K562 (cell line): ENCODE measurements around the gene P4HTM. TPM values are rescaled to one million over a fixed set of nuclear protein-coding genes. Genes with fewer than 3 reads are reported as not detected.

ENCODE experiments used
- ATAC-seq: fragments of 200-7000 bp; cut with Tn5 transposase; 3 replicates; pipeline ENCODE4 v1.9.1; 2020; ENCODE audit warnings: moderate library complexity
- Bru-seq: library from RNA; stranded (reverse); fragments of 400-500 nt; gene quantifications from one replicate; lab custom pipeline; 2021; lab: Mats Ljungman, UMichigan
- BruChase-seq, 2 experiments: library from RNA; stranded (reverse); fragments of 400-500 nt; gene quantifications; one replicate each; lab custom pipeline; 2021; lab: Mats Ljungman, UMichigan
- BruUV-seq: library from RNA; stranded (reverse); fragments of 400-500 nt; replicated peaks from 2 replicates; lab custom pipeline; 2021; lab: Mats Ljungman, UMichigan
- CTCF ChIA-PET: fragments of 300-600 bp; formaldehyde crosslinking; extraction: SDS; loops from one replicate; lab custom pipeline; 2021; ENCODE audit warnings: low intra/inter-chr PET ratio; lab: Yijun Ruan, JAX
- POLR2A ChIA-PET: fragments of 300-600, 350-650 bp; sonication (Branson Sonifier 250); formaldehyde crosslinking; extraction: SDS; loops from one replicate; lab custom pipeline; 2021; ENCODE audit warnings: antibody characterized with exemption, inconsistent platforms; lab: Yijun Ruan, JAX
- DNase-seq, 4 experiments: peaks; one replicate each; pipeline versions ENCODE4 v3.0.0 to v3.0.0-alpha.2; 2011 to 2018; ENCODE audit warnings: low spot score in 3 of 4, mixed read lengths in 3 of 4; ENCODE audit errors: extremely low read depth in 1 of 4
- FAIRE-seq: peaks from 2 replicates; lab custom pipeline; 2011; peaks lifted over from hg19 to GRCh38; lab: Jason Lieb, UNC
- H2AFZ ChIP-seq: 2 replicates; pipeline ENCODE4 v1.6.0; 2011; ENCODE audit warnings: low read depth, low read length, control low read depth, inconsistent platforms
- H3K27ac ChIP-seq: fragments of 200-600 bp; 3 replicates; pipeline ENCODE4 v1.8.0; 2011; ENCODE audit warnings: low read depth, mild to moderate bottlenecking, control low read depth, inconsistent platforms, low read length, moderate library complexity, mixed read lengths; ENCODE audit errors: extremely low read depth
- H3K27me3 ChIP-seq, 2 experiments: fragments of 300-600 bp in 1 of 2; 2 replicates in 1 of 2; 3 replicates in 1 of 2; pipeline versions ENCODE4 v1.6.0 to v1.8.0; 2011; ENCODE audit warnings: inconsistent platforms in 2 of 2, low read length in 2 of 2, mild to moderate bottlenecking in 1 of 2, mixed read lengths in 1 of 2, moderate library complexity in 1 of 2; ENCODE audit not compliant: control insufficient read depth in 2 of 2, insufficient read depth in 2 of 2
- H3K36me3 ChIP-seq: fragments of 300-600 bp; 3 replicates; pipeline ENCODE4 v1.8.0; 2011; ENCODE audit warnings: mild to moderate bottlenecking, low read length, inconsistent platforms; ENCODE audit not compliant: control insufficient read depth, insufficient read depth
- H3K4me1 ChIP-seq, 2 experiments: fragments of 200-600 bp in 1 of 2; replicated peaks in 1 of 2; 2 replicates in 1 of 2; 3 replicates in 1 of 2; pipeline versions ENCODE4 v1.5.1 to v1.8.0; 2011; ENCODE audit warnings: inconsistent platforms in 2 of 2, low read length in 2 of 2, mild to moderate bottlenecking in 1 of 2, mixed read lengths in 1 of 2, moderate library complexity in 1 of 2; ENCODE audit not compliant: control insufficient read depth in 2 of 2, insufficient read depth in 2 of 2
- H3K4me2 ChIP-seq: 2 replicates; pipeline ENCODE4 v1.6.1; 2011; ENCODE audit warnings: low read length, control low read depth, inconsistent platforms, mixed read lengths; ENCODE audit not compliant: insufficient read depth
- H3K4me3 ChIP-seq: fragments of 200-600 bp; sonication (generic), shearing (Covaris generic); 2 replicates; pipeline ENCODE4 v1.5.1; 2016; ENCODE audit warnings: control low read depth, inconsistent platforms
- H3K79me2 ChIP-seq: fragments of 200-600 bp; 3 replicates; pipeline ENCODE4 v1.8.0; 2011; ENCODE audit warnings: low read length, inconsistent platforms; ENCODE audit not compliant: control insufficient read depth, insufficient read depth
- H3K9ac ChIP-seq, 2 experiments: 2 replicates each; pipeline versions ENCODE4 v1.6.0 to v1.6.1; 2011; ENCODE audit warnings: low read depth in 2 of 2, low read length in 2 of 2, control low read depth in 1 of 2, inconsistent platforms in 1 of 2, mild to moderate bottlenecking in 1 of 2, mixed read lengths in 1 of 2; ENCODE audit not compliant: insufficient read depth in 1 of 2
- H3K9me1 ChIP-seq: one replicate; pipeline ENCODE4 v1.6.0; 2011; ENCODE audit warnings: inconsistent platforms, mild to moderate bottlenecking, low read length, moderate library complexity; ENCODE audit not compliant: control insufficient read depth, insufficient read depth
- H3K9me3 ChIP-seq: replicated peaks from 2 replicates; pipeline ENCODE4 v1.5.1; 2011; ENCODE audit warnings: low read depth, low read length, inconsistent platforms; ENCODE audit not compliant: control insufficient read depth, insufficient read depth
- H4K20me1 ChIP-seq: replicated peaks from 2 replicates; pipeline ENCODE4 v1.6.1; 2011; ENCODE audit warnings: low read length, inconsistent platforms, mixed read lengths; ENCODE audit not compliant: control insufficient read depth, insufficient read depth
- BMI1 ChIP-seq: fragments of 150-350 bp; IDR thresholded peaks from 2 replicates; pipeline ENCODE4 v1.6.1; 2014; ENCODE audit warnings: low read length
- BRD4 ChIP-seq: fragments of 200-600 bp; sonication (generic); IDR thresholded peaks from 2 replicates; pipeline ENCODE4 v1.6.1; 2017; ENCODE audit warnings: inconsistent platforms
- CBFA2T3 ChIP-seq: fragments of 450-650 bp; IDR thresholded peaks from 2 replicates; pipeline ENCODE4 v1.6.1; 2017
- EP300 ChIP-seq: IDR thresholded peaks from 2 replicates; pipeline ENCODE4 v1.6.1; 2012; ENCODE audit warnings: low read length, improper control_type of control experiment
- FOS ChIP-seq: IDR thresholded peaks from 3 replicates; pipeline ENCODE4 v1.6.1; 2011; ENCODE audit not compliant: insufficient read length; ENCODE audit errors: extremely low read depth
- HDAC1 ChIP-seq, 2 experiments: fragments of 450-650 bp; IDR thresholded peaks; 2 replicates each; pipeline ENCODE4 v1.6.1; 2016 to 2017; ENCODE audit warnings: inconsistent platforms in 1 of 2, mild to moderate bottlenecking in 1 of 2, moderate library complexity in 1 of 2
- MAFF ChIP-seq: IDR thresholded peaks from 2 replicates; pipeline ENCODE4 v1.6.1; 2012; ENCODE audit warnings: low read length, improper control_type of control experiment
- POLR2AphosphoS2 ChIP-seq: IDR thresholded peaks from 2 replicates; pipeline ENCODE4 v1.6.1; 2012; ENCODE audit warnings: low read length, improper control_type of control experiment
- RAD21 ChIP-seq, 2 experiments: fragments of 250-450 bp in 1 of 2; fragments of 450-650 bp in 1 of 2; sonication (Bioruptor Pico) in 1 of 2; formaldehyde crosslinking in 1 of 2; IDR thresholded peaks in 1 of 2; conservative IDR thresholded peaks in 1 of 2; 2 replicates each; pipeline versions ENCODE4 v1.4.0 to v1.8.0; 2020 to 2022; ENCODE audit warnings: mild to moderate bottlenecking in 2 of 2, moderate library complexity in 1 of 2
- RCOR1 ChIP-seq, 2 experiments: IDR thresholded peaks; 2 replicates each; pipeline ENCODE4 v1.6.1; 2012; ENCODE audit warnings: low read depth in 2 of 2, low read length in 2 of 2, borderline replicate concordance in 1 of 2, improper control_type of control experiment in 1 of 2
- YBX1 ChIP-seq: fragments of 450-650 bp; IDR thresholded peaks from 2 replicates; pipeline ENCODE4 v1.7.1; 2016; ENCODE audit warnings: mild to moderate bottlenecking
- ZNF274 ChIP-seq: IDR thresholded peaks from 2 replicates; pipeline ENCODE4 v1.6.1; 2011; ENCODE audit warnings: low read depth, mild to moderate bottlenecking, low read length, moderate library complexity, borderline replicate concordance
- ZNF766 ChIP-seq: fragments of 200-800 bp; sonication (Bioruptor generic); conservative IDR thresholded peaks from 2 replicates; pipeline ENCODE4 v1.6.1; 2016; ENCODE audit warnings: missing genetic modification characterization, missing compliant biosample characterization
- WGBS: fragments of 100-300 bp; shearing (Covaris generic); methylation state at CpG from one replicate; pipeline ENCODE4 v1.1.6; 2016; ENCODE audit warnings: low coverage, mixed read lengths; ENCODE audit not compliant: insufficient coverage; ENCODE audit errors: missing lambda C conversion rate; 5-methylcytosine and 5-hydroxymethylcytosine counted together
- in situ Hi-C: fragments of 300-500 bp; cut with MboI; formaldehyde crosslinking; loops from 4 replicates; pipeline ENCODE4 v1.15.0; 2018; ENCODE audit warnings: inconsistent platforms, mixed read lengths
- intact Hi-C: fragments of 100-400 bp; cut with micrococcal nuclease; formaldehyde crosslinking; loops from 2 replicates; pipeline ENCODE4 v1.14.2; 2022
- long read RNA-seq, 3 experiments: library from polyadenylated mRNA in 2 of 3; library from RNA in 1 of 3; unstranded in 2 of 3; stranded (forward) in 1 of 3; transcript quantifications; one replicate each; pipeline ENCODE4 v2.0.0, GENCODE V29; 2019 to 2022
- polyA minus RNA-seq, 3 experiments: library from RNA; depleted of rRNA, polyadenylated mRNA; stranded (reverse); fragments of >200 nt; gene quantifications; 2 replicates each; pipeline ENCODE4 v1.2.3, GENCODE V29; 2011
- polyA plus RNA-seq, 8 experiments: library from polyadenylated mRNA; depleted of rRNA in 4 of 8; stranded (reverse) in 5 of 8; unstranded in 3 of 8; fragments of >200 nt; fragmentation: Nextera tagmentation in 2 of 8; fragmentation: Illumina TruSeq in 1 of 8; extraction: Ambion mirVana in 2 of 8; extraction: Trizol in 1 of 8; gene quantifications; 2 replicates each; pipeline versions ENCODE4 v1.2.1 to v1.2.3, GENCODE V29; 2011 to 2014; ENCODE audit warnings: inconsistent platforms in 1 of 8, missing spikeins in 1 of 8
- total RNA-seq, 7 experiments: library from RNA; depleted of rRNA in 6 of 7; stranded (reverse); fragments of >200 nt in 6 of 7; fragmentation: Illumina TruSeq in 2 of 7; extraction: Trizol in 2 of 7; gene quantifications; 2 replicates each; pipeline versions ENCODE4 v1.2.1 to v1.2.3, GENCODE V29; 2011 to 2021; ENCODE audit warnings: low replicate concordance in 1 of 7
- TF ChIP-seq, protein P1 (sequence below): sonication (generic); formaldehyde crosslinking; IDR thresholded peaks from 2 replicates; pipeline ENCODE4 v1.5.0; 2020; ENCODE audit warnings: missing genetic modification reagents

P4HTM gene, protein sequence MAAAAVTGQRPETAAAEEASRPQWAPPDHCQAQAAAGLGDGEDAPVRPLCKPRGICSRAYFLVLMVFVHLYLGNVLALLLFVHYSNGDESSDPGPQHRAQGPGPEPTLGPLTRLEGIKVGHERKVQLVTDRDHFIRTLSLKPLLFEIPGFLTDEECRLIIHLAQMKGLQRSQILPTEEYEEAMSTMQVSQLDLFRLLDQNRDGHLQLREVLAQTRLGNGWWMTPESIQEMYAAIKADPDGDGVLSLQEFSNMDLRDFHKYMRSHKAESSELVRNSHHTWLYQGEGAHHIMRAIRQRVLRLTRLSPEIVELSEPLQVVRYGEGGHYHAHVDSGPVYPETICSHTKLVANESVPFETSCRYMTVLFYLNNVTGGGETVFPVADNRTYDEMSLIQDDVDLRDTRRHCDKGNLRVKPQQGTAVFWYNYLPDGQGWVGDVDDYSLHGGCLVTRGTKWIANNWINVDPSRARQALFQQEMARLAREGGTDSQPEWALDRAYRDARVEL
- total RNA-seq (2011; cell fraction: chromatin; rRNA removed; ENCODE audit: low replicate concordance): 3.4 and 7.6 TPM in 2 replicates
- 4.1 and 6.7 TPM in 2 replicates for total RNA-seq (2011; cell fraction: nucleolus; rRNA removed)
- 3.4 and 3.7 TPM in 2 replicates for total RNA-seq (2011; cell fraction: nucleoplasm; rRNA removed)
- total RNA-seq (2014; rRNA removed) (0.23 and 0.33 TPM in 2 replicates), total RNA-seq (2014; rRNA removed; fragmentation: Illumina TruSeq; extraction: Trizol) (0.25 and 0.32 TPM in 2 replicates), total RNA-seq (2015; rRNA removed; fragmentation: Illumina TruSeq; extraction: Trizol) (0.14 TPM in 1 of 2 replicates, not detected in the other), total RNA-seq (2021) (0.27 and 0.66 TPM in 2 replicates), polyA plus RNA-seq (2011; rRNA removed) (0.30 and 0.47 TPM in 2 replicates), polyA plus RNA-seq (2014; fragmentation: Illumina TruSeq; extraction: Trizol) (0.09 and 0.29 TPM in 2 replicates), polyA plus RNA-seq (2014; fragmentation: Nextera tagmentation; extraction: Ambion mirVana) (not detected), polyA plus RNA-seq (2014; rRNA removed) (0.22 and 0.29 TPM in 2 replicates), polyA minus RNA-seq (2011; rRNA and poly(A)+ RNA removed) (0.63 and 0.77 TPM in 2 replicates), Bru-seq, nascent RNA (percentile 37 among the genes with signal in this experiment), BruChase-seq, experiment 1, labeled RNA remaining after a 2-hour chase (percentile 27 among the genes with signal in this experiment), BruChase-seq, experiment 2, labeled RNA remaining after a 6-hour chase (percentile 29 among the genes with signal in this experiment)
- polyA plus RNA-seq (2011; cell fraction: cytosol; rRNA removed): 0.34 and 0.42 TPM in 2 replicates
- polyA plus RNA-seq (2011; cell fraction: nucleus; rRNA removed): 1.3 and 3.4 TPM in 2 replicates
- polyA plus RNA-seq (2012): 0.18 and 0.48 TPM in 2 replicates
- 0.67 and 1.5 TPM in 2 replicates for polyA minus RNA-seq (2011; cell fraction: cytosol; rRNA and poly(A)+ RNA removed)
- polyA minus RNA-seq (2011; cell fraction: nucleus; rRNA and poly(A)+ RNA removed): 1.00 and 1.9 TPM in 2 replicates
- long read RNA-seq, experiment 1: 0 reads
- long read RNA-seq, experiment 2: 0 reads
- long read RNA-seq, experiment 3: 0 reads

DNA sequence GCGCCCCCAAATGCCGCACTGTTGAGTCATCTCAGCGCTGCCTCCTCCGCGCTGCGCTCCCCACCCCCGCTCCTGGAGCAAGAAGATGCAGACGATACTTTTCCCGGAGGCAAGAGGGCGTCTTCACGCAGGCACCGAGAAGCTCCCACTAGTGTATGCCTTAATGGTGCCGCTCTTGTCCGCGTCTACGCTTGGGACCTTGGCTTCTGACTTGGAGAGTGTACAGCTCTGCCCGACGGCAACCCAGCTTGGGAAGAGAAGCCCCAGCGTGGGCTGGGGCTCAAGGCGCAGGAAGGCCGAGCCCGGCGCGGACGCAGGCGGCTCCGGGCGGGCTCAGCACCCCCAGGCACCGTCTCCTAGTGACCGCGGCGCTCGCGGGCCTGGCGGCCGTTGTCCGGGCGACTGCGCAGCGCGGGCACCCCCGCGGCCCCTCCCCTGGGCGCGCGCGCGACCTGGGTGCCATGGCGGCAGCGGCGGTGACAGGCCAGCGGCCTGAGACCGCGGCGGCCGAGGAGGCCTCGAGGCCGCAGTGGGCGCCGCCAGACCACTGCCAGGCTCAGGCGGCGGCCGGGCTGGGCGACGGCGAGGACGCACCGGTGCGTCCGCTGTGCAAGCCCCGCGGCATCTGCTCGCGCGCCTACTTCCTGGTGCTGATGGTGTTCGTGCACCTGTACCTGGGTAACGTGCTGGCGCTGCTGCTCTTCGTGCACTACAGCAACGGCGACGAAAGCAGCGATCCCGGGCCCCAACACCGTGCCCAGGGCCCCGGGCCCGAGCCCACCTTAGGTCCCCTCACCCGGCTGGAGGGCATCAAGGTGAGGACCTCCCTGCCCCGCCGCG is at the start of gene P4HTM:
Gene P4HTM (plus strand): TSS at position 446 of the 840 bp plus-strand sequence. CDS start 16 bp downstream, at position 462.
- ChIA-PET POLR2A (interaction anchor here (0.7 to 1.3 kb wide), 4 partner anchors 16 to 39 kb away, joined by 3 to 6 read pairs (median 3); partner anchors contain the start of genes IMPDH2, NDUFAF3 and WDR6), CTCF (no interaction called here)
- Histone ChIP-seq H3K9ac (peak within 1 kb of the TSS; percentile 71 to 89), H3K4me2 (peak within 1 kb of the TSS; percentile 82), H4K20me1 (no peaks in the 10 kb centered on the region), H3K36me3 (peaks cover 7% of the 10 kb centered on the region; the same call in 2 of the 3 replicates), H3K27ac (peak within 1 kb of the TSS; percentile 78), H2AFZ (peak within 1 kb of the TSS; percentile 94), H3K4me1 (peaks cover 9 to 21% of the 10 kb centered on the region in 2 experiments), H3K27me3 (no peaks in the 10 kb centered on the region), H3K9me1 (no peaks in the 10 kb centered on the region), H3K4me3 (peak within 1 kb of the TSS; percentile 41), H3K79me2 (no peaks in the 10 kb centered on the region), H3K9me3 (no peaks in the 10 kb centered on the region)
- ATAC-seq: peak; percentile 93
- WGBS: 46% methylated on average over 17 of the region's 91 CpGs
- DNase-seq: peak; percentile 78 to 88 (median 85)
- intact Hi-C loops: loop anchor here (1.0 to 5.0 kb wide), 4 partner anchors 17 to 459 kb away; partner anchors contain the start of gene WDR6
- in situ Hi-C loops: no loop called here
- peak; percentile 90 for FAIRE-seq
- BruUV-seq: no TSS peak
- TF ChIP-seq CBFA2T3: peak; percentile 49
- no peak for TF ChIP-seq BRD4
- TF ChIP-seq YBX1: no peak
- no peak for TF ChIP-seq ZNF766 (CRISPR knock-in tag)
- no peak; a peak in 1 of 4 replicates for TF ChIP-seq HDAC1 (IDR thresholded peaks at IDR 0.05)
- TF ChIP-seq BMI1: no peak
- peak; percentile 24 for TF ChIP-seq FOS
- TF ChIP-seq POLR2AphosphoS2: no peak
- no peak for TF ChIP-seq MAFF
- TF ChIP-seq RAD21 (CRISPR knock-in tag; conservative IDR thresholded peaks at IDR 0.05 in 1 of 2, IDR thresholded peaks at IDR 0.05 in 1 of 2): peak in 1 of 2 experiments; percentile 21; a peak in 1 of 4 replicates
- TF ChIP-seq, protein P1, sequence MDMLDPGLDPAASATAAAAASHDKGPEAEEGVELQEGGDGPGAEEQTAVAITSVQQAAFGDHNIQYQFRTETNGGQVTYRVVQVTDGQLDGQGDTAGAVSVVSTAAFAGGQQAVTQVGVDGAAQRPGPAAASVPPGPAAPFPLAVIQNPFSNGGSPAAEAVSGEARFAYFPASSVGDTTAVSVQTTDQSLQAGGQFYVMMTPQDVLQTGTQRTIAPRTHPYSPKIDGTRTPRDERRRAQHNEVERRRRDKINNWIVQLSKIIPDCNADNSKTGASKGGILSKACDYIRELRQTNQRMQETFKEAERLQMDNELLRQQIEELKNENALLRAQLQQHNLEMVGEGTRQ: no peak
- TF ChIP-seq RCOR1 (IDR thresholded peaks at IDR 0.05; ENCODE audit: borderline replicate concordance in 1 of 2, low read depth in 2 of 2, low read length in 2 of 2): peak in 1 of 2 experiments; percentile 67; a peak in 1 of 4 replicates
- peak; percentile 49; the same call in 1 of the 2 replicates for TF ChIP-seq EP300
- no peak for TF ChIP-seq ZNF274
